Stimulated activated CD4-positive, alpha-beta T cell treated with anti-CD3 and anti-CD28 coated beads, TNF-alpha, amount 100 ng/mL, for 24 hours (primary cell): ENCODE data around the gene PLXNA2.

Source experiments
- DNase-seq, 3 experiments: peaks; one replicate each; pipeline ENCODE4 v3.0.0-alpha.2; 2020; ENCODE audit warnings: low read depth in 3 of 3

The PLXNA2 gene

DNA sequence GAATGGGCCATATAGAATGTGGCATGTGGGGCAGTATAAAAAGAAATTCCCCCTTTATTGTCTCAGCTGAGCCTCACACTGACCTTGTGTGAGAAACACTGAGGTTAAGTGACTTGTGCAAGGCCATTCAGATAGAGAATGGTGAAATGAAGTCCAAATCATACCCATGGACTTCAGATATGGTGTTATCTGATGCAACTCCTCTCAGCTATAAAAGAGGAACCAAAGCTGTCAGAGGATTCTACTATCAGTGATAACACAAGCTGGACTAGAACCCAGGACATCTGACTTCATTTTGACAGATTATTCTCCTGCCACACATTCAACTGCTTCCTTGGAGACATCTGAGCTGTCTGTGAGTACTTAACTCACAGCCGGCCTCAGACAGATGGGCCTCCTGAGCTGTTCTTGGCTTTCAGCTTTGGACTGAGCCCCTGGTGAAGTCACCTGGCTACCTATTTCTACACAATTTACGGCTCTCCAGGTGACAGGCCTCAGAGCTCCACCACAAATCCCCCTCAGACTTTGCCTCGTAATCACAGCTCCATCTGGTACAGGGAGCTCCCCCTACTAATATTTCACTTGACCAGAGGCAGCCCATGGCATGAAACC lies 104.6 kb downstream of the PLXNA2 start:
- no peak for DNase-seq

DNA sequence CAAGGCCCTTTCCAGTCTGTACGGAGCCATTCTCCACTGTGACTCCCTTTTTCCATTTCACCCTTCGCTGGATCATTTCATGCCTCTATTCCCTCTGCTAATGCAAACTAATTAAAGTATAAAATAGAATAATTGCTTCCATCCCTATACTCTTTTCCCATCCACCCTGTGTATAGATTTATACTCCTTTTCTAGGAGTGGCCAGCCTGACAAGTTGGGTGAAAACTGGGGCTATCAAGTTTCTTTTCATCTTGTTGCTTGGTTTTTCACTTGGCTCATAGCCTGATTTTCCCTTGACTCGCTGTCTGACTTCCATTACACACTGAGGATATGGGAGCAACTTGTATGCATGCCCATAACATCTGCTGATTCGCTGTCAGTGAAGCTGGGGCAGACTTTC lies 107.0 kb downstream of the PLXNA2 start:
- DNase-seq, result no peak

DNA sequence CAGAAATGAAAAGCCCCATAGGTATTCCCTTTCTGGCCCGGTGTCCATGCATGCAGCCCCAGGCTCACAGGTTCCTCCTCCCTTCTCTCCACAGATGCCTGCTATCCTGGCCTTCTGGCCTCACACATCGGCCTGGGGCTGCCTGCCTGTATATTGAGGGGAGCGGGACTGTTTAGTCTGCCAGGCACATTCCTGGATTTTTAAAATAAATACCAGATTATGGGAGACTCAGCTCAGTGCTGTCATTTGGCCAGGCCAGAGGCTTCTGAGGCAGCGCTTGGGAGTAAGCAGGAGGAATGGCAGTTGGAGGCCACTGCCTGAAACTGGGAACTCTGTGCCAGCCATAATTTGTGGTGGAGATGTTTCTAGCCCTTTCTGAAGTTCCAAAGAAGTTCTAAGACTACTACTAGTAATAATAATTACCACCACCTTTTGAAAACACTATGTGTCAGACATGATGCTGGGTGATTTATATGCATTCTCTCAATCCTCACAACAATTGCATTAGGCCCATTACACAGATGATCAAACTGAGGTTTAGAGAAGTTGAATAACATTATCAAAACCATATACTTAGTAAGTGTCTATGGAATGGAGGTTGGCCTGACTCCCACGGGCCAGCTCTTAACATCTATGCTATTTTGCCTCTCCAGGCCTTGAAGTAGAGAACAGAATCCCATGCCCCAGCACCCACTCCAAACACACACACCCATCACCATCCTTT lies 107.6 kb downstream of the PLXNA2 start:
- DNase-seq, result no peak

GRCh38 chr1:208135354-208135753 lies 108.8 kb downstream of the PLXNA2 start:
- DNase-seq, result no peak

GRCh38 chr1:208134491-208134890 lies 109.7 kb downstream of the PLXNA2 start:
- DNase-seq, result no peak

- no peak for DNase-seq
Observed at GRCh38 chr1:208133355-208133754, 110.8 kb downstream of the PLXNA2 start.

DNA sequence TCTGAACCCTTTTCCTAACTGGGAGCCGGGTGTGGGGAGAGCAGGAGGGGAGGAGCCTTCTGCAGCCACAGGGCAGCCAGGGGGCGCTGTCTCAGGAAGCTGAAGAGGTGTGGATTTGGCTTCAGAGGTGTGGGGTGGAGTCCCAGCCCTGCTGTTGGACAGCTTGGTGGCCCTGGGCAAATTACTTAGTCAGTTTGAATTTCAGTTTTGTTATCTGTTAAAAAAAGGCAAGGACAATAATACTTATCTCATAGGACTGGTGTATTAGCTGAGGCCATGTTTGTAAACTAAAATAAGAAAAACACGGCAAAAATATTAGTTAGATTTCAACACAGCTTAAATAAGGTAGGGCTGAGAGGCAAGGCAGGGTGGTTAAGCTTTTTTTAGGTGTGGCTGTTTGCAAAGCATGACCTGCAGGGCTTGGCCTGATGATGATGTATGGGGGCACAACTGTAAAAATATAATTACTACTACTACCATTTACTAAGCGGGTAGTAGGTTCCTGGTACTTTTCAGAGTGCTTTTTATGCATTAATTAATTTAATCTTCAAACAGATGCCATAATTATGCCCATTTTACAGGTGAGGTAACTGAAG lies 111.8 kb downstream of the PLXNA2 start:
- peak; percentile 3 to 55 (median 3) for DNase-seq

DNA sequence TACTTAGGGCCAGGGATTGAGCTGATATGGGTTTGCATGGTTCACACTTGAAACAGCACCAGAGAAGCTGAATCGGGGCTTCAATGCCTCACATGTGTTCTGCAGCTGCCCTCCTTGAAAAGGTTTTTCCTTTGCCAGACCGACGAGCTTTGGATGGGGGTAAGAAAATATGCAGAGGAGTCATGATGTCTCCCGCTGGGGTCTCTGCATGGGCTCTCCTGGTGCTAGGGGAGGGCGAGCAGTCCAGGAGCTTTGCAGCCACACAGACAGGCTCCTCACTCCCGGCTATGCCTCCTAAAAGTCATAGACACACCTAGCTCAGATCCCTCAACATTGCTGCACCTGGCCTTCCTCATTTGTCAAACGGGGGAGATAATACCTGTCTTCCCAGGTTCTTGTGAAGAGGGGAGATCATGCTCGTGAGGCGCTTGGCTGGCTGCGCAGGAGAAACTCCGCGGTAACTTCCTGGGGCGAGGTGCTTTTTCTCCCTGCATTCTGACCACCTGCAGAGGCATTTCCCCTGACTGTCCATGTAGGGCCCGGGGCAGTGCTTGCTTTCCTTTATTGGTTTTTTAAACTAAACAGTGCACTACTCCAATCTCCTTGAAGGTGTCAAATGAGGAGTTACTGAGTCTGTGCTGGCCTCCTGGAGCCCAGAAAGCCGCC lies 112.4 kb downstream of the PLXNA2 start:
- DNase-seq, result no peak

DNA sequence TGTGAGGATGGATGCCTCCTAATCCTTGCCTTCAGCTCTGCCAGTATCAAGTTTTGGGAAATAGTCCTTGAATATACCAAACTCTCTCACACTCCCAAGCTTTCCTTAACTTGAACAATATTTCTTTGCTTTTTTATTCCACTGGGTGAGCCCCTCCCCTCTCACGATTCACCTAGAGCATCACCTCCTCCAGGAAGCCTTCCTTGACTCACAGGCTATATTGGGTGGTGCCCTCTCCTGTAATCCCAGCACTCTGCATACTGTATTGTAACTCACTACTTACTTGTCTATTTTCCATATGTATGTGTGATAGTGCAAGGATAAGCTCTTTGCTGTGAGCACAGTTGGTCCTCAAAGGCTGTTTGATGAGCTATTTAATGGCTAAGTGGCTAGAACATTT lies 114.7 kb downstream of the PLXNA2 start:
- no peak for DNase-seq

- DNase-seq, result no peak
Observed at GRCh38 chr1:208129060-208129459, 115.1 kb downstream of the PLXNA2 start.

DNA sequence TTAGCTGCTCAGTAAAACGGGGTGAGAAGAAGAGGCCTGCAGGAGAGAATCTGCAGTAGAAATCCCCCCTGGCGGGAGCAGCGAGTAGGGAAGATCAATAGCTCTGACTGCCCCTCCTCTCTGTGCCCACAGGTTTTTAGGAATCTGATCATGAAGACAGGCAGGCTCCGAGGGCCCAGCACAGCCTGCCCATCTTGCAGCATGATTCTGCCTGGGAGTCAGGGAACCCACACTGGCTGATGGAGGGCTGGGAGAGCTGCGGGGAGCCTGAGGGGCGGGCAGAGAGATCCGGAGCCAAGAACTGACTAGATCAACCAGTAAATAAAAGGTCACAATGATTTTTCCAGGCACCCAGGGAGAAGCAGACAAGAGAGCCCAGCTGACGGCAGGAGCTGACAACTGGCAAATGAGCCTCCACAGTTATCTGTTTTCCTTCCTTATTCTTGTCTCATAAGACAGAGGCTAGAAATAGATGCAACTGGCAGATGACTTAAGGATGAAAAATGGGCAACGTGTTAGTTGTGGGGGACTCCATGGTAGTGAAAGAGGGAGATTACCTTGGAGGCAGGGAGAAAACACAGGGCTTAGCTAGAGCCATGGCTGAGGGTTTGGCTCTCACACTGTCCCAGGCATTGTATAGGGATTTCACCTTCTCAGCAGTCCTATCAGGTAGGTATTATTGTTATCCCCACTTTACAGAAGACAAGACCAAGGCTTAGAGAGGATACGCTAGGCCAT lies 116.2 kb downstream of the PLXNA2 start:
- DNase-seq, result no peak

- no peak for DNase-seq
Observed at GRCh38 chr1:208127284-208127683, 116.9 kb downstream of the PLXNA2 start.

GRCh38 chr1:208126108-208126507 lies 118.1 kb downstream of the PLXNA2 start:
- no peak for DNase-seq

DNA sequence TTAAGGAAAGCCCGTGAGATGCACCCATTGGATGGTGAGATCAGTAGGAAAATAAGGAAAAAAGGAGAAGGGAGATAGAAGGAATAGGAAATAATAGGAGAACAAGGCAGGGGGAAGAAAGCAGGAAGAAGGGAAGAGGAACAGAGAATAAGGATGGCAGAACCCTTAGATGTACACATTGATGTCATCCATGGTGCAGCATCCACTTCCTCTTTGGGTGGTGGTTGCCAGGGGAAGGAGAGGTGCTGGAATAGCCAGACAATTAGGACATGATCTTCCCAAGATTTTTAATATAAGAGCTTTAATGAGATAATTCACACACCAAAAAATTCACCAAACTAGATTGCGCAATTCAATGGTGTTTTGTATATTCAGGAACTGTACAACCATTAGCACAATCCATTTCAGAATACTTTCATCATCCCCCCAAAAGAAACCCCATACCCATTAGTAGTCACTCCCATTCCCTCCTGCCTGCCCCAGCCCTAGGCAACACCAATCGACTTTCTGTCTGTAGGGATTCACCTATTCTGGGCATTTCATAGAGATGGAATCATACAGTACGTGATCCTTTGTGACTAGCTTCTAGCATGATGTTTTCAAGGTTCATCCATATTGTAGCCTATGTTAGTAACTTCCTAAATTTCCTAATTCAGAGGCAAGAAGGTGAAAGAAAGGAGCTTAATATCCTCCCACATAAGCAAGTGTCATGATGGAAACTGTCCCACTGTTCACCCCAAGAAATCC lies 121.4 kb downstream of the PLXNA2 start:
- DNase-seq, result no peak

DNA sequence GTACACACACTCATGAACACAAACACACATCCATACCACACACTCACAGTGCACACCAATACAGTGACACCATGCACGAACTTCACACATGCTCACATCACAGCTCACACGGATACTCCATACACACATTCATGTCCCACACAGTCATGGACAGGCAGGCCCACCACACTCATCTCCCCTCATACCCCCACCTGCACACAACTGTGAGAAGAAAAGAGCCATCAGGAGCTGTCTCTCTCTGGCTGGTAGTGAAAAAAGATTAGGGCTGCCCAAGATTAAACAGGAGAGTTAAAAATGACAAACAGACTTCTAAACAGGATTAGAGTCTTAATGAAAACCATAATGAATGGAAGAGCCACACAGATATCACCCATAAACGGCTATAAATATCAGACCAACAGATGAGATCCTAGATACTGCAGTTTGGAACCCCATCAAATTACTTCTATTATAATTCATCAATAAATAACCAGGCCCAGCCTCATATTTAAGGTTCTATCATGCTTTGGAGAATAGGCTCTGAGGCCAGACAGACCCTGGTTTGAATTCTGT lies 122.3 kb downstream of the PLXNA2 start:
- DNase-seq, result no peak

GRCh38 chr1:208120431-208120790 lies 123.8 kb downstream of the PLXNA2 start:
- no peak for DNase-seq

DNA sequence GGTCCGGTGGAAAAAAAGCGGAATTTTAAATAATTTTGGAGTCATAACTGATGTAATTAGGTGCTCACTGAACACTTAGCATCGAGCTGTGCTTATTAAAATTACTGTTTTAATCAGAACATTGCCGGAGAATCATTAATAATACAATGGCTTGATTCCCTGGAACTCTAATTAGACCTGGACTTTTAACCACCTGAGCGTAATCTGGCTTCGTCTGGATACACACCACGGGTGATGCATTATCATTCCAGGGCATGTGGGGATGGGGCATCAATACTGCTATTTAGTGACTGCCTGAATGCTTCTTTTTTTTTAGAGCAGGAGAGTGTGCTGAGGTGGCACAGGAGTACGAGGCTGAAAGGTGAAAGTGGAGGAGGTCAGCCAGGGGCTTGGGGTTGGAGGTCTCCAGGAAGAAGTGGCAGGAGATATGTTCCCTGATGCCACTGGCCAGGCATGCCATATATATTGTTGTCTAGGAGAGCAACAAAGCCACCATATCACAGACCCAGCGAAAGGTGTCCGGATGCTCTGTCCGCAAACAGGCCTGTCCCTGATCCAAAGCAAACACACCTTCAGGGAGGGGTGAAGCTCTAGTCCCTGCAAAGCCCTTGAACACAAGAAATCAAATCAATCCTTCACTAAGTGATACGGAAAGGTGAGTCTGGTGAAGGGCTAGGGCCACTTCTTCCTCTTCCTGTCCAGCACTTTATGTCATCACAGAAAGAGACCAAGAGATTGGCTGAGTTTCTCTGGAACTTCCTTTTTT lies 125.2 kb downstream of the PLXNA2 start:
- no peak for DNase-seq

- no peak for DNase-seq
Observed at GRCh38 chr1:208118306-208118705, 125.9 kb downstream of the PLXNA2 start.

GRCh38 chr1:208117826-208118225 lies 126.4 kb downstream of the PLXNA2 start:
- DNase-seq, result no peak

- DNase-seq, result no peak
Observed at GRCh38 chr1:208117409-208117808, 126.8 kb downstream of the PLXNA2 start.
